Liver (tissue), 9 donors: Measurements from ENCODE around the gene NBPF6. TPM values are rescaled to one million over a fixed set of nuclear protein-coding genes. Genes with fewer than 3 reads are reported as not detected.

Experiments
- DNase-seq: peaks from one replicate; pipeline ENCODE4 v3.0.0-alpha.2; 2017; ENCODE audit warnings: low spot score
- H3K27ac ChIP-seq, 2 donors: one replicate each; pipeline ENCODE4 v1.7.0; 2013; ENCODE audit warnings: inconsistent platforms in 2 of 2, low read length in 2 of 2, control low read depth in 1 of 2, low read depth in 1 of 2, mild to moderate bottlenecking in 1 of 2
- H3K27me3 ChIP-seq, 4 donors: one replicate each; pipeline versions ENCODE4 v1.6.1 to v1.7.0; 2013; ENCODE audit warnings: low read length in 3 of 4, inconsistent platforms in 1 of 4, mild to moderate bottlenecking in 1 of 4, moderate library complexity in 1 of 4; ENCODE audit not compliant: control insufficient read depth in 4 of 4, insufficient read depth in 4 of 4
- H3K36me3 ChIP-seq, 4 donors: one replicate each; pipeline versions ENCODE4 v1.6.1 to v1.7.0; 2013; ENCODE audit warnings: low read length in 3 of 4, mild to moderate bottlenecking in 3 of 4, low read depth in 1 of 4, moderate library complexity in 1 of 4; ENCODE audit not compliant: control insufficient read depth in 4 of 4, insufficient read depth in 3 of 4
- H3K4me1 ChIP-seq, 4 donors: one replicate each; pipeline versions ENCODE4 v1.6.1 to v1.7.0; 2013; ENCODE audit warnings: low read length in 3 of 4, mild to moderate bottlenecking in 3 of 4, moderate library complexity in 1 of 4; ENCODE audit not compliant: control insufficient read depth in 4 of 4, insufficient read depth in 4 of 4
- H3K4me3 ChIP-seq, 3 donors: one replicate each; pipeline versions ENCODE4 v1.6.1 to v1.7.0; 2013; ENCODE audit warnings: low read length in 3 of 3, control low read depth in 1 of 3, low read depth in 1 of 3, mild to moderate bottlenecking in 1 of 3
- H3K9ac ChIP-seq, 2 donors: one replicate each; pipeline ENCODE4 v1.7.0; 2013; ENCODE audit warnings: low read length in 2 of 2, mild to moderate bottlenecking in 2 of 2, moderate library complexity in 2 of 2, control low read depth in 1 of 2, low read depth in 1 of 2
- H3K9me3 ChIP-seq, 4 donors: one replicate each; pipeline versions ENCODE4 v1.6.1 to v1.7.0; 2013; ENCODE audit warnings: low read length in 3 of 4; ENCODE audit not compliant: control insufficient read depth in 4 of 4
- ATF3 ChIP-seq: IDR thresholded peaks from 2 replicates; pipeline ENCODE4 v1.6.1; 2016; ENCODE audit warnings: antibody characterized with exemption
- CTCF ChIP-seq: fragments of 150-350 bp; IDR thresholded peaks from 2 replicates; pipeline ENCODE4 v1.5.1; 2017; ENCODE audit warnings: improper control_type of control experiment, low read depth, low read length; ENCODE audit not compliant: missing input control
- FOXA1 ChIP-seq: IDR thresholded peaks from 2 replicates; pipeline ENCODE4 v1.6.1; 2016; ENCODE audit warnings: antibody characterized with exemption
- FOXA2 ChIP-seq: IDR thresholded peaks from 2 replicates; pipeline ENCODE4 v1.6.1; 2016; ENCODE audit warnings: antibody characterized with exemption
- GABPA ChIP-seq, 2 donors: IDR thresholded peaks in 1 of 2; conservative IDR thresholded peaks in 1 of 2; 2 replicates each; pipeline ENCODE4 v1.6.1; 2016; ENCODE audit warnings: antibody characterized with exemption in 2 of 2, mild to moderate bottlenecking in 1 of 2, moderate library complexity in 1 of 2
- HNF4A ChIP-seq, 2 donors: conservative IDR thresholded peaks; 2 replicates each; pipeline ENCODE4 v1.6.1; 2016; ENCODE audit warnings: antibody characterized with exemption in 2 of 2, mild to moderate bottlenecking in 2 of 2
- HNF4G ChIP-seq: IDR thresholded peaks from 2 replicates; pipeline ENCODE4 v1.6.1; 2016; ENCODE audit warnings: antibody characterized with exemption
- JUND ChIP-seq, 2 donors: IDR thresholded peaks; 2 replicates each; pipeline ENCODE4 v1.6.1; 2016; ENCODE audit warnings: antibody characterized with exemption in 2 of 2
- RAD21 ChIP-seq, 2 donors: IDR thresholded peaks; 2 replicates each; pipeline ENCODE4 v1.6.1; 2016; ENCODE audit warnings: antibody characterized with exemption in 2 of 2, mild to moderate bottlenecking in 2 of 2
- REST ChIP-seq: IDR thresholded peaks from 2 replicates; pipeline ENCODE4 v1.6.1; 2016; ENCODE audit warnings: antibody characterized with exemption, mild to moderate bottlenecking
- RXRA ChIP-seq, 2 donors: IDR thresholded peaks; 2 replicates each; pipeline ENCODE4 v1.6.1; 2017 to 2018; ENCODE audit warnings: antibody characterized with exemption in 2 of 2, mild to moderate bottlenecking in 1 of 2
- SP1 ChIP-seq: IDR thresholded peaks from 2 replicates; pipeline ENCODE4 v1.6.1; 2018; ENCODE audit warnings: antibody characterized with exemption, mild to moderate bottlenecking
- TAF1 ChIP-seq: conservative IDR thresholded peaks from 2 replicates; pipeline ENCODE4 v1.6.1; 2016; ENCODE audit warnings: antibody characterized with exemption, mild to moderate bottlenecking
- YY1 ChIP-seq: IDR thresholded peaks from 2 replicates; pipeline ENCODE4 v1.6.1; 2016; ENCODE audit warnings: antibody characterized with exemption, mild to moderate bottlenecking
- ZBTB33 ChIP-seq: IDR thresholded peaks from 2 replicates; pipeline ENCODE4 v1.6.1; 2016; ENCODE audit warnings: antibody characterized with exemption
- WGBS: extraction: QIAGEN DNeasy Blood & Tissue Kit; methylation state at CpG from one replicate; pipeline ENCODE4 v1.1.7; 2013; 5-methylcytosine and 5-hydroxymethylcytosine counted together
- polyA plus RNA-seq, 2 donors: library from polyadenylated mRNA; stranded (reverse) in 1 of 2; unstranded in 1 of 2; fragments of 200-250 nt in 1 of 2; fragments of >200 nt in 1 of 2; fragmentation: Nextera tagmentation in 1 of 2; extraction: Ambion mirVana in 1 of 2; gene quantifications; one replicate each; pipeline versions ENCODE4 v1.2.1 to v1.2.3, GENCODE V29; 2013 to 2015
- total RNA-seq, 2 donors: library from RNA; depleted of rRNA; stranded (reverse); fragments of >200 nt; gene quantifications; one replicate each; pipeline ENCODE4 v1.2.3, GENCODE V29; 2014
- donor health status: healthy.
- donor health status: healthy.
- donor health status: healthy.
- donor health status: healthy.
- donor health status: healthy.

Gene NBPF6
- total and polyA plus RNA-seq, 4 donors: not detected

GRCh38 chr1:108511764-108512163 is 61.6 kb downstream of the NBPF6 start:
- no peak overlapping the region for H3K27ac ChIP-seq
- no peak overlapping the region for H3K9ac ChIP-seq
- H3K27me3 ChIP-seq: no peaks in the 10 kb centered on the region
- no peak for DNase-seq
- H3K4me1 ChIP-seq: no peaks in the 10 kb centered on the region
- no peak for TF ChIP-seq HNF4G
- no peak for TF ChIP-seq HNF4A (conservative IDR thresholded peaks at IDR 0.05)
- TF ChIP-seq SP1: no peak
- WGBS: 52% methylated on average over 3 of the region's 3 CpGs
- H3K4me3 ChIP-seq: no peak overlapping the region
- H3K36me3 ChIP-seq: no peaks in the 10 kb centered on the region
- H3K9me3 ChIP-seq: no peaks in the 10 kb centered on the region

- TF ChIP-seq CTCF (peak; percentile 88), FOXA1 (no peak), TAF1 (no peak), REST (no peak), RAD21 (IDR thresholded peaks at IDR 0.05) (peak; percentile 94 to 95), GABPA (IDR thresholded peaks at IDR 0.05 in 1 of 2, conservative IDR thresholded peaks at IDR 0.05 in 1 of 2) (no peak), JUND (IDR thresholded peaks at IDR 0.05) (no peak), ZBTB33 (no peak), YY1 (no peak), FOXA2 (peak; percentile 13), ATF3 (no peak), RXRA (IDR thresholded peaks at IDR 0.05) (no peak), SP1 (no peak), HNF4G (no peak), HNF4A (conservative IDR thresholded peaks at IDR 0.05) (no peak)
- no peak for DNase-seq
- H3K9ac ChIP-seq: no peak overlapping the region
- H3K9me3 ChIP-seq: no peaks in the 10 kb centered on the region
- no peaks in the 10 kb centered on the region for H3K36me3 ChIP-seq
- H3K27me3 ChIP-seq: no peaks in the 10 kb centered on the region
- H3K27ac ChIP-seq: no peak overlapping the region
- no peaks in the 10 kb centered on the region for H3K4me1 ChIP-seq
- WGBS: 55% methylated on average over 6 of the region's 6 CpGs
- no peak overlapping the region for H3K4me3 ChIP-seq
Measured at GRCh38 chr1:108512239-108513043, 62.3 kb downstream of the NBPF6 start.
